Uterus (tissue), 2 donors: Measurements from ENCODE around the gene BBX.

Source experiments
- POLR2A ChIP-seq, 2 donors: fragments of 450-650 bp; IDR thresholded peaks; one replicate each; pipeline ENCODE4 v1.6.1; 2016; ENCODE audit warnings: antibody characterized with exemption in 2 of 2, mild to moderate bottlenecking in 1 of 2, moderate library complexity in 1 of 2
- TF ChIP-seq, protein P1 (sequence below), 4 experiments: fragments of 200-600 bp in 2 of 4; fragments of 450-650 bp in 2 of 4; sonication (generic) in 2 of 4; IDR thresholded peaks; one replicate each; pipeline ENCODE4 v1.5.1; 2016 to 2019; ENCODE audit warnings: antibody characterized with exemption in 4 of 4, mild to moderate bottlenecking in 2 of 4, moderate library complexity in 1 of 4

GRCh38 chr3:107745354-107745753 is 222.6 kb downstream of the BBX start:
- TF ChIP-seq POLR2A (IDR thresholded peaks at IDR 0.05) = no peak
- TF ChIP-seq, protein P1, sequence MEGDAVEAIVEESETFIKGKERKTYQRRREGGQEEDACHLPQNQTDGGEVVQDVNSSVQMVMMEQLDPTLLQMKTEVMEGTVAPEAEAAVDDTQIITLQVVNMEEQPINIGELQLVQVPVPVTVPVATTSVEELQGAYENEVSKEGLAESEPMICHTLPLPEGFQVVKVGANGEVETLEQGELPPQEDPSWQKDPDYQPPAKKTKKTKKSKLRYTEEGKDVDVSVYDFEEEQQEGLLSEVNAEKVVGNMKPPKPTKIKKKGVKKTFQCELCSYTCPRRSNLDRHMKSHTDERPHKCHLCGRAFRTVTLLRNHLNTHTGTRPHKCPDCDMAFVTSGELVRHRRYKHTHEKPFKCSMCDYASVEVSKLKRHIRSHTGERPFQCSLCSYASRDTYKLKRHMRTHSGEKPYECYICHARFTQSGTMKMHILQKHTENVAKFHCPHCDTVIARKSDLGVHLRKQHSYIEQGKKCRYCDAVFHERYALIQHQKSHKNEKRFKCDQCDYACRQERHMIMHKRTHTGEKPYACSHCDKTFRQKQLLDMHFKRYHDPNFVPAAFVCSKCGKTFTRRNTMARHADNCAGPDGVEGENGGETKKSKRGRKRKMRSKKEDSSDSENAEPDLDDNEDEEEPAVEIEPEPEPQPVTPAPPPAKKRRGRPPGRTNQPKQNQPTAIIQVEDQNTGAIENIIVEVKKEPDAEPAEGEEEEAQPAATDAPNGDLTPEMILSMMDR (IDR thresholded peaks at IDR 0.05) = no peak
